Effector CD4-positive, alpha-beta T cell (primary cell): Measurements from ENCODE around the gene CMKLR1.

Source experiments
- DNase-seq: peaks from one replicate; pipeline ENCODE4 v3.0.0-alpha.2; 2020

The CMKLR1 gene

GRCh38 chr12:108257610-108258106, 81.5 kb downstream of the CMKLR1 start:
- DNase-seq = no peak

GRCh38 chr12:108257004-108257403, 82.1 kb downstream of the CMKLR1 start:
- DNase-seq = no peak

- no peak for DNase-seq
Measured at GRCh38 chr12:108255252-108255602, 83.9 kb downstream of the CMKLR1 start.

GRCh38 chr12:108254517-108255251, 84.4 kb downstream of the CMKLR1 start:
- no peak for DNase-seq

GRCh38 chr12:108254030-108254429, 85.1 kb downstream of the CMKLR1 start:
- no peak for DNase-seq

- no peak for DNase-seq
Measured at GRCh38 chr12:108253540-108253939, 85.6 kb downstream of the CMKLR1 start.

GRCh38 chr12:108252523-108252922, 86.6 kb downstream of the CMKLR1 start:
- no peak for DNase-seq

- DNase-seq = no peak
Measured at GRCh38 chr12:108248011-108248410, 91.1 kb downstream of the CMKLR1 start.

- DNase-seq = no peak
Measured at GRCh38 chr12:108247130-108247529, 92.0 kb downstream of the CMKLR1 start.

- no peak for DNase-seq
Measured at GRCh38 chr12:108241986-108242703, 97.0 kb downstream of the CMKLR1 start.

GRCh38 chr12:108240928-108241327, 98.2 kb downstream of the CMKLR1 start:
- no peak for DNase-seq

GRCh38 chr12:108240027-108240785, 98.9 kb downstream of the CMKLR1 start:
- no peak for DNase-seq

- no peak for DNase-seq
Measured at GRCh38 chr12:108239378-108239777, 99.7 kb downstream of the CMKLR1 start.

- no peak for DNase-seq
Measured at GRCh38 chr12:108238474-108238873, 100.6 kb downstream of the CMKLR1 start.
